Large intestine (tissue), 3 donors: ENCODE measurements around the gene ZCCHC24. TPM values are rescaled to one million over a fixed set of nuclear protein-coding genes. Genes with fewer than 3 reads are reported as not detected.

Experiments used
- DNase-seq, 2 donors: peaks; one replicate each; pipeline versions ENCODE4 v3.0.0 to v3.0.0-alpha.2; 2013
- H3K27ac ChIP-seq: one replicate; pipeline ENCODE4 v1.5.1; 2013; ENCODE audit warnings: low read length
- H3K27me3 ChIP-seq: 2 replicates; pipeline ENCODE4 v1.6.1; 2013; ENCODE audit warnings: low read length; ENCODE audit not compliant: control insufficient read depth, insufficient read depth
- H3K36me3 ChIP-seq: 2 replicates; pipeline ENCODE4 v1.6.1; 2013; ENCODE audit warnings: low read length; ENCODE audit not compliant: control insufficient read depth, insufficient read depth
- H3K4me1 ChIP-seq: one replicate; pipeline ENCODE4 v1.6.1; 2013; ENCODE audit warnings: low read length; ENCODE audit not compliant: control insufficient read depth, insufficient read depth
- H3K4me3 ChIP-seq: one replicate; pipeline ENCODE4 v1.5.1; 2013; ENCODE audit warnings: low read length
- H3K9me3 ChIP-seq: one replicate; pipeline ENCODE4 v1.6.1; 2013; ENCODE audit warnings: mild to moderate bottlenecking, low read depth, low read length, moderate library complexity; ENCODE audit not compliant: control insufficient read depth
- WGBS: methylation state at CpG from one replicate; pipeline ENCODE4 v1.1.5; 2013; ENCODE audit warnings: low lambda C conversion rate; ENCODE audit not compliant: insufficient coverage; 5-methylcytosine and 5-hydroxymethylcytosine counted together
- polyA plus RNA-seq: library from polyadenylated mRNA; unstranded; fragments of 120-200 nt; gene quantifications from one replicate; pipeline ENCODE4 v1.2.1, GENCODE V29; 2013

The ZCCHC24 gene
- polyA plus RNA-seq, 1 donor: 23.8 TPM

- H3K27ac ChIP-seq: no peak overlapping the region
- DNase-seq: no peak
- no CpG with 5 or more reads among the region's 6 CpGs for WGBS
Measured at GRCh38 chr10:79359816-79360498, 85.5 kb downstream of the ZCCHC24 start.

GRCh38 chr10:79358811-79359210, 86.6 kb downstream of the ZCCHC24 start:
- peaks cover 8% of the 10 kb centered on the region for H3K4me1 ChIP-seq
- no peaks in the 10 kb centered on the region for H3K9me3 ChIP-seq
- H3K27ac ChIP-seq: peak overlapping the region; percentile 75
- no peak overlapping the region for H3K4me3 ChIP-seq
- peaks cover 22% of the 10 kb centered on the region for H3K36me3 ChIP-seq
- no peaks in the 10 kb centered on the region for H3K27me3 ChIP-seq
- peak; percentile 91 to 96 for DNase-seq
- WGBS: no CpG with 5 or more reads among the region's 5 CpGs

More at GRCh38 chr10:79359816-79360498, 85.5 kb downstream of the ZCCHC24 start:
- no peak overlapping the region for H3K4me3 ChIP-seq
- no peaks in the 10 kb centered on the region for H3K27me3 ChIP-seq
- peaks cover 8% of the 10 kb centered on the region for H3K4me1 ChIP-seq
- peaks cover 11% of the 10 kb centered on the region for H3K36me3 ChIP-seq
- H3K9me3 ChIP-seq: no peaks in the 10 kb centered on the region

GRCh38 chr10:79357180-79357579, 88.2 kb downstream of the ZCCHC24 start:
- no peak overlapping the region for H3K27ac ChIP-seq
- no peaks in the 10 kb centered on the region for H3K27me3 ChIP-seq
- no peaks in the 10 kb centered on the region for H3K9me3 ChIP-seq
- H3K4me1 ChIP-seq: peaks cover 8% of the 10 kb centered on the region
- no CpG with 5 or more reads among the region's 9 CpGs for WGBS
- no peak for DNase-seq
- H3K36me3 ChIP-seq: peaks cover 39% of the 10 kb centered on the region
- H3K4me3 ChIP-seq: no peak overlapping the region

- WGBS: no CpG with 5 or more reads among the region's 5 CpGs
- Histone ChIP-seq H3K27ac (no peak overlapping the region), H3K9me3 (no peaks in the 10 kb centered on the region), H3K27me3 (no peaks in the 10 kb centered on the region), H3K4me3 (no peak overlapping the region), H3K36me3 (peaks cover 49% of the 10 kb centered on the region), H3K4me1 (peaks cover 8% of the 10 kb centered on the region)
- DNase-seq: no peak
Measured at GRCh38 chr10:79356104-79356503, 89.3 kb downstream of the ZCCHC24 start.

GRCh38 chr10:79355420-79356017, 89.9 kb downstream of the ZCCHC24 start:
- Histone ChIP-seq H3K4me3 (no peak overlapping the region), H3K9me3 (peaks cover 4% of the 10 kb centered on the region), H3K36me3 (peaks cover 54% of the 10 kb centered on the region), H3K4me1 (peaks cover 8% of the 10 kb centered on the region), H3K27me3 (no peaks in the 10 kb centered on the region), H3K27ac (no peak overlapping the region)
- DNase-seq: no peak
- WGBS: no CpG with 5 or more reads among the region's 6 CpGs

- Histone ChIP-seq H3K9me3 (peaks cover 4% of the 10 kb centered on the region), H3K4me1 (peaks cover 11% of the 10 kb centered on the region), H3K27ac (no peak overlapping the region), H3K4me3 (no peak overlapping the region), H3K36me3 (peaks cover 63% of the 10 kb centered on the region), H3K27me3 (no peaks in the 10 kb centered on the region)
- no peak for DNase-seq
- WGBS: no CpG with 5 or more reads among the region's 6 CpGs
Measured at GRCh38 chr10:79354615-79355014, 90.8 kb downstream of the ZCCHC24 start.

- H3K27ac ChIP-seq: no peak overlapping the region
- no peak for DNase-seq
- no CpG with 5 or more reads among the region's 3 CpGs for WGBS
- H3K9me3 ChIP-seq: peaks cover 4% of the 10 kb centered on the region
- H3K36me3 ChIP-seq: peaks cover 67% of the 10 kb centered on the region
- no peaks in the 10 kb centered on the region for H3K27me3 ChIP-seq
- peaks cover 15% of the 10 kb centered on the region for H3K4me1 ChIP-seq
- no peak overlapping the region for H3K4me3 ChIP-seq
Measured at GRCh38 chr10:79354141-79354540, 91.3 kb downstream of the ZCCHC24 start.

GRCh38 chr10:79353726-79354125, 91.7 kb downstream of the ZCCHC24 start:
- Histone ChIP-seq H3K9me3 (peaks cover 4% of the 10 kb centered on the region), H3K27ac (no peak overlapping the region), H3K4me1 (peaks cover 17% of the 10 kb centered on the region), H3K36me3 (peaks cover 72% of the 10 kb centered on the region), H3K27me3 (no peaks in the 10 kb centered on the region), H3K4me3 (no peak overlapping the region)
- DNase-seq: no peak
- WGBS: no CpG with 5 or more reads among the region's 11 CpGs

- Histone ChIP-seq H3K27ac (no peak overlapping the region), H3K36me3 (peaks cover 73% of the 10 kb centered on the region), H3K9me3 (peaks cover 4% of the 10 kb centered on the region), H3K27me3 (no peaks in the 10 kb centered on the region), H3K4me3 (no peak overlapping the region), H3K4me1 (peaks cover 18% of the 10 kb centered on the region)
- DNase-seq: no peak
- no CpG with 5 or more reads among the region's 8 CpGs for WGBS
Measured at GRCh38 chr10:79353000-79353406, 92.4 kb downstream of the ZCCHC24 start.

GRCh38 chr10:79352035-79352877, 93.2 kb downstream of the ZCCHC24 start:
- Histone ChIP-seq H3K36me3 (peaks cover 73% of the 10 kb centered on the region), H3K4me1 (peaks cover 18% of the 10 kb centered on the region), H3K27ac (no peak overlapping the region), H3K4me3 (no peak overlapping the region), H3K9me3 (peaks cover 4% of the 10 kb centered on the region), H3K27me3 (no peaks in the 10 kb centered on the region)
- 60% methylated on average over 1 of the region's 11 CpGs for WGBS
- no peak for DNase-seq
